Heart right ventricle (tissue), 16 donors: ENCODE results near the gene DGKQ. TPM values are rescaled to one million over a fixed set of nuclear protein-coding genes. Genes with fewer than 3 reads are reported as not detected.
A peak's percentile ranks its signal among the peaks of the same experiment; 100 is the strongest.

ENCODE experiments used
- ATAC-seq, 8 donors: fragments of 200-7000 bp; cut with Tn5 transposase; one replicate each; pipeline ENCODE4 v1.9.1; 2020; ENCODE audit warnings: mild to moderate bottlenecking in 8 of 8, moderate library complexity in 8 of 8, moderate number of reproducible peaks in 1 of 8
- DNase-seq, 2 donors: peaks; one replicate each; pipeline ENCODE4 v3.0.0-alpha.2; 2020
- H3K27ac ChIP-seq, 10 donors: fragments of 200-600 bp; sonication (generic) in 2 of 10; one replicate each; pipeline versions ENCODE4 v1.5.0 to v1.8.0; 2020 to 2022; ENCODE audit warnings: mild to moderate bottlenecking in 3 of 10
- H3K27me3 ChIP-seq, 7 donors: fragments of 200-600 bp; one replicate each; pipeline ENCODE4 v1.8.0; 2021 to 2022; ENCODE audit warnings: mild to moderate bottlenecking in 2 of 7
- H3K36me3 ChIP-seq, 9 donors: fragments of 200-600 bp; sonication (generic) in 1 of 9; one replicate each; pipeline versions ENCODE4 v1.5.0 to v1.8.0; 2020 to 2022; ENCODE audit warnings: mild to moderate bottlenecking in 2 of 9
- H3K4me1 ChIP-seq, 9 donors: fragments of 200-600 bp; sonication (generic) in 1 of 9; one replicate each; pipeline versions ENCODE4 v1.5.0 to v1.8.0; 2020 to 2022; ENCODE audit warnings: mild to moderate bottlenecking in 4 of 9
- H3K4me3 ChIP-seq, 10 donors: fragments of 200-600 bp; sonication (generic) in 2 of 10; one replicate each; pipeline versions ENCODE4 v1.5.0 to v1.8.0; 2020 to 2022; ENCODE audit warnings: mild to moderate bottlenecking in 7 of 10, moderate library complexity in 2 of 10
- H3K9me3 ChIP-seq, 11 donors: fragments of 200-600 bp in 10 of 11; sonication (generic) in 2 of 11; one replicate each; pipeline versions ENCODE4 v1.5.0 to v1.8.0; 2013 to 2022; ENCODE audit warnings: mild to moderate bottlenecking in 2 of 11, control low read depth in 1 of 11, moderate library complexity in 1 of 11
- WGBS, 2 donors: extraction: QIAGEN DNeasy Blood & Tissue Kit; methylation state at CpG; one replicate each; pipeline ENCODE4 v1.1.7; 2013; ENCODE audit warnings: inconsistent platforms in 1 of 2; 5-methylcytosine and 5-hydroxymethylcytosine counted together
- intact Hi-C, 10 donors: fragments of 100-400 bp; cut with DNase I; formaldehyde crosslinking; loops; one replicate each; pipeline versions ENCODE4 v1.11.1 to v1.14.2; 2022
- polyA plus RNA-seq, 2 donors: library from polyadenylated mRNA; stranded (reverse); fragments of 200-250 nt; gene quantifications; one replicate each; pipeline ENCODE4 v1.2.3, GENCODE V29; 2013
- total RNA-seq, 10 donors: library from RNA; stranded (reverse); fragmentation: NEBNext Ultra II Directional in 3 of 10; extraction: Animal tissue kit (Norgen Biotek cat#: 25700) in 3 of 10; gene quantifications; one replicate each; pipeline versions ENCODE4 v1.2.1 to v1.2.4, GENCODE V29; 2021 to 2023
- TF ChIP-seq, protein P1 (sequence below), 9 donors: fragments of 200-600 bp; sonication (generic) in 2 of 9; IDR thresholded peaks; one replicate each; pipeline versions ENCODE4 v1.5.0 to v1.8.0; 2021 to 2022; ENCODE audit warnings: antibody characterized with exemption in 9 of 9, mild to moderate bottlenecking in 5 of 9, moderate library complexity in 1 of 9
- donor health status: Arrhythmogenic right ventricular cardiomyopathy.
- donor health status: ischemic (EF 13 %, LVEDD 7.1; RV severe dilation, severe dysfunction).
- donor health status: healthy with polysubstance abuse.
- donor health status: DM: no; HTN: yes; CAD: no.
- donor health status: DM: no; HTN: no; CAD: no.
- donor health status: ischemic (EF 25% LVEDD 6.9; RV normal size, moderate dysfunction).
- donor health status: ischemic (EF 25% LVEDD 5.7; RV mildly dilated, moderate dysfunction).
- donor health status: healthy.
- donor health status: DM: yes; HTN: yes; CAD: no.
- donor health status: Ischemic cardiomyopathy.
- donor health status: ischemic (EF 35%, LVEDD 5.7; RV mildly dilated, moderate dysfunction).
- donor health status: nonischemic (EF 11% LVEDD 7.7; RV severe dilation, severe dysfunction).
- donor health status: DM: yes; HTN: yes; CAD: no.
- donor health status: PGD.
- donor health status: ischemic (EF 29% LVEDD 5.4; RV normal size, mild dysfunction).
- donor health status: nonischemic (EF 23%, LVEDD 6.1; RV moderate dilation, normal function).

The DGKQ gene
- total and polyA plus RNA-seq, 12 donors = 2.8 to 5.2 (median 3.8) TPM

DNA sequence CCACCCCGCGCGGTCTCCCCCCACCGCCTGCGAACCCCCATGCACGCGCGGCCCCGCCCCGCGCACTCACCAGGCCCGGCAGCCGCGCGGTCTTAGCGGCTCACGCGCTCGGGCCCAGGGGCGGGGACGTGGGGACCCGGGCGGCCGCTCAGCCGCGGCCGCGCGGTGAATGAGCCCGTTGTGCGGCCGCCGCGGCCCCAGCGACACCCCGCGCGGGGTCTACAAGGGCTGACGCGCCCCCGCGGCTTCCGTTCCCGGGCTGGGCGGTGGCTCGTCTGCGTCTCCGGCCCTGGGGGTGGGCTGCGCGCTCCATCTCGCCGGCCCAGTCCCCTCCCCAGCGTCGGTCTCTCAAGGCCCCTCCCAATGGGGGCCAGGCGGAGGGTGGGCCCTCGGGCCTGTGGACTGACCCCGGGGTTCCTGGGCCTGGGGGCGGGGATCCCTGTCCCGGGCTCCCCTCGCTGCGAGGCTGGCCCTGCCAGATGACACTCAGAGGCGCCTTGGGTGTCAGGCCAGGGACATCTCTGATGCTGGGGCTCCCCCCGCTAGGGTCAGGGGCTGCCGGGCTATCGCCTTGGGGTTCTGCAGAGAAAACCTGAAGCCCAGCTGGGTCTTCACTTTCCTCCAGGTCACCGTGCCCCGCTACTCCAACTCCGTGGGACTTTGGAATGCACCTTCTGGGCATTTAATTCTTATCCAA lies 24.2 kb upstream of the DGKQ start:
- WGBS, 2 donors = 2 to 3% methylated on average over 65 to 68 of the region's 68 CpGs
- peaks cover 5 to 25% (median 12%) of the 10 kb centered on the region in 9 donors for H3K4me1 ChIP-seq
- H3K36me3 ChIP-seq = no peaks in the 10 kb centered on the region
- H3K27me3 ChIP-seq = peaks cover 32 to 67% (median 58%) of the 10 kb centered on the region in 7 donors
- DNase-seq = no peak
- intact Hi-C loops = loop anchor here in 1 of 10 donors (5.0 kb wide), 1 partner anchor 255 kb away; no protein-coding TSS in a partner anchor
- H3K27ac ChIP-seq = no peak overlapping the region
- no peaks in the 10 kb centered on the region for H3K9me3 ChIP-seq
- peak overlapping the region in 8 of 10 donors; percentile 14 to 48 (median 44) for H3K4me3 ChIP-seq
- TF ChIP-seq, protein P1, sequence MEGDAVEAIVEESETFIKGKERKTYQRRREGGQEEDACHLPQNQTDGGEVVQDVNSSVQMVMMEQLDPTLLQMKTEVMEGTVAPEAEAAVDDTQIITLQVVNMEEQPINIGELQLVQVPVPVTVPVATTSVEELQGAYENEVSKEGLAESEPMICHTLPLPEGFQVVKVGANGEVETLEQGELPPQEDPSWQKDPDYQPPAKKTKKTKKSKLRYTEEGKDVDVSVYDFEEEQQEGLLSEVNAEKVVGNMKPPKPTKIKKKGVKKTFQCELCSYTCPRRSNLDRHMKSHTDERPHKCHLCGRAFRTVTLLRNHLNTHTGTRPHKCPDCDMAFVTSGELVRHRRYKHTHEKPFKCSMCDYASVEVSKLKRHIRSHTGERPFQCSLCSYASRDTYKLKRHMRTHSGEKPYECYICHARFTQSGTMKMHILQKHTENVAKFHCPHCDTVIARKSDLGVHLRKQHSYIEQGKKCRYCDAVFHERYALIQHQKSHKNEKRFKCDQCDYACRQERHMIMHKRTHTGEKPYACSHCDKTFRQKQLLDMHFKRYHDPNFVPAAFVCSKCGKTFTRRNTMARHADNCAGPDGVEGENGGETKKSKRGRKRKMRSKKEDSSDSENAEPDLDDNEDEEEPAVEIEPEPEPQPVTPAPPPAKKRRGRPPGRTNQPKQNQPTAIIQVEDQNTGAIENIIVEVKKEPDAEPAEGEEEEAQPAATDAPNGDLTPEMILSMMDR (IDR thresholded peaks at IDR 0.05) = no peak
- peak in 3 of 8 donors; percentile 19 to 47 (median 35) for ATAC-seq

DNA sequence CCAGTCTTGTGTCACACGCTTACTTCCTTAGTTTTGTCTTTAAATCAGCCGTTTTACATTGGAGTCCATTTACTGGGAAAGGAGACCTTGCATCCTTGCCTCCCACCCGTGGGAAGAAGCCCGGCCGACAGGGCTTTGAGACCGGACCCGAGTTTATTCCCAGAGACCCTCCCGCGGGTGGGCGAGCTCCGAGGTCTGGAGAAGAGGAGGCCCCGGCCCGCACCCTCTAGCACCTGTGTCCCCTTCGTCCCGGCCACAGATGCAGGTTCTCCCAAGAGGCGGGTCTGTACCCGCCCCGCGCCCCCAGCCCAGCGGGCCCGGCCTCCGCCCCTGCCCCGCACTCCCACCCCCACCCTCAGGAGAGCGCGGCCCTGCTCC lies 23.6 kb upstream of the DGKQ start:
- H3K36me3 ChIP-seq = no peaks in the 10 kb centered on the region
- TF ChIP-seq, protein P1 (IDR thresholded peaks at IDR 0.05) = no peak
- H3K4me1 ChIP-seq = peaks cover under 1 to 20% (median 7%) of the 10 kb centered on the region in 9 donors
- H3K4me3 ChIP-seq = peak overlapping the region in 8 of 10 donors; percentile 14 to 48 (median 44)
- peaks cover 26 to 61% (median 52%) of the 10 kb centered on the region in 7 donors for H3K27me3 ChIP-seq
- H3K27ac ChIP-seq = no peak overlapping the region
- no peak for ATAC-seq
- no peak for DNase-seq
- 9 to 10% methylated on average over 25 of the region's 25 CpGs for WGBS, 2 donors
- intact Hi-C loops = loop anchor here in 1 of 10 donors (5.0 kb wide), 1 partner anchor 255 kb away; no protein-coding TSS in a partner anchor
- H3K9me3 ChIP-seq = no peaks in the 10 kb centered on the region

DNA sequence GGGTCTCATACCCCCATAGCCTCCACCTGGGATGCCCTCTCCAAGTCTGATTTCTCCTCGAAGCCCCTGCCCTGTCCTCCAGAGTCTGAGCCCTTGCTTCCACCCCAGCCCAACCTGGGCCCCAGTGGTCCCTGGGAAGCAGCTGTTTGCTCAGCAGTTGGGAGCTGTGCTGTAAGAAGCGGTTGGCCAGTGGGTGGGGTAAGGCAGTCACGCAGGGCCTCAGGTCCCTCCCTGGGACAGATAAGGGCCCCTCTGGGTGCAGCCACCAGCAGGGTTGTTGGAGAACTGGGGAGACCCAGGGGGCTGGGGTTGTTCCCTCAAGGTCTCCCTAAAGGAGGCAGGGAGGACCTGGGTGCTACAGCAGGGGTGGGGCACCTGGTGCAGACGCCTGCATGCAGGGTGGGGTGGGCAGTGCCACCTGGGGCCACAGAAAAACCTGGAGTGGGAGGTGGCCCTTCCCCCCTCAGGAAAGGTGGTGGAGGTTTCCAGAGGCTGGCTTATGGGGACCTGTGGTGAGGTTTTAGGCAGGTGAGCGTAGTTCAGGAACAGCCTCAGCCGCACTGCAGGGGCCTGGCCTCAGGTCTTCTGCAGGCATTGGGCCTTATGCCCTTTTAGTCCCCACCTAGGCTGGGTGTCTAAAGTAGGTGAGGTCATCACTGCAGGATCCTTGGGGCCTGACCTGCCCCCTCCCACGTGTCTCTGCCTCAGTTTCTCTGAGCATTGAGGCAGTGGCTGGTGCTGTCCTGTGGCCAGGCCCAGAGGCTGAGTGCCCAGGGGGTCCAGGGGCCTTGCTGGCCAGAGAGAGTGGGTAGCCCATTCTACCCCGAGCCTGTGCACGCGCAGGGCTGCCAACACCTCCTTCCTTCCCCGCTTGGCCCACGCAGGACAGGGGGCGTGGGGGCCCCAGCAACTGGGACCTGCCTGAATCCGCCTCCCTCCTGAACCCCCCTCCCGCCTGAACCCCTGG lies 22.9 kb upstream of the DGKQ start:
- Histone ChIP-seq H3K4me3 (no peak overlapping the region), H3K9me3 (no peaks in the 10 kb centered on the region), H3K4me1 (peaks cover 0 to 15% (median 7%) of the 10 kb centered on the region in 9 donors), H3K27me3 (peaks cover 20 to 54% (median 46%) of the 10 kb centered on the region in 7 donors), H3K27ac (no peak overlapping the region), H3K36me3 (peaks cover 0 to 5% (median 0%) of the 10 kb centered on the region in 9 donors)
- ATAC-seq (no peak), DNase-seq (no peak)
- 68 to 74% methylated on average over 15 of the region's 15 CpGs for WGBS, 2 donors
- intact Hi-C loops = loop anchor here in 1 of 10 donors (5.0 kb wide), 1 partner anchor 254 kb away; no protein-coding TSS in a partner anchor
- TF ChIP-seq, protein P1 (IDR thresholded peaks at IDR 0.05) = no peak
